SW480 (cell line): ENCODE results near the gene ERC2.
"Not testable (repeated sequence)": the region's sequence is repeated elsewhere in the genome, so short reads cannot be mapped to it uniquely, and the experiment has no call there.

Experiments
- DNase-seq: peaks from one replicate; pipeline ENCODE4 v3.0.0-alpha.2; 2016; ENCODE audit warnings: low spot score

ERC2 gene

GRCh38 chr3:56309465-56309864 is 158.8 kb downstream of the ERC2 start:
- no peak for DNase-seq

GRCh38 chr3:56308471-56308870 is 159.8 kb downstream of the ERC2 start:
- DNase-seq = no peak

GRCh38 chr3:56304069-56304468 is 164.2 kb downstream of the ERC2 start:
- no peak for DNase-seq

- DNase-seq = peak; percentile 22
These were observed 164.8 kb downstream of the ERC2 start for GRCh38 chr3:56303487-56303886.

GRCh38 chr3:56302417-56302816 is 165.8 kb downstream of the ERC2 start:
- peak; percentile 4 for DNase-seq

- DNase-seq = no peak
These were observed 170.9 kb downstream of the ERC2 start for GRCh38 chr3:56297281-56297840.

GRCh38 chr3:56296361-56296760 is 171.9 kb downstream of the ERC2 start:
- no peak for DNase-seq

- no peak for DNase-seq
These were observed 173.1 kb downstream of the ERC2 start for GRCh38 chr3:56295161-56295560.

- no peak for DNase-seq
These were observed 174.0 kb downstream of the ERC2 start for GRCh38 chr3:56294286-56294685.

GRCh38 chr3:56291953-56292352 is 176.3 kb downstream of the ERC2 start:
- DNase-seq = no peak

- no peak for DNase-seq
These were observed 177.0 kb downstream of the ERC2 start for GRCh38 chr3:56291244-56291680.

GRCh38 chr3:56290374-56290773 is 177.9 kb downstream of the ERC2 start:
- no peak for DNase-seq

- DNase-seq = no peak
These were observed 180.0 kb downstream of the ERC2 start for GRCh38 chr3:56288258-56288657.

GRCh38 chr3:56282341-56282740 is 185.9 kb downstream of the ERC2 start:
- DNase-seq = no peak

GRCh38 chr3:56277236-56277635 is 191.0 kb downstream of the ERC2 start:
- no peak for DNase-seq

- no peak for DNase-seq
These were observed 193.1 kb downstream of the ERC2 start for GRCh38 chr3:56275120-56275519.

- no peak for DNase-seq
These were observed 198.3 kb downstream of the ERC2 start for GRCh38 chr3:56269755-56270535.

- DNase-seq = no peak
These were observed 199.5 kb downstream of the ERC2 start for GRCh38 chr3:56268616-56269383.

- not testable (repeated sequence) for DNase-seq
These were observed 206.4 kb downstream of the ERC2 start for GRCh38 chr3:56261852-56262251.

- no peak for DNase-seq
These were observed 208.0 kb downstream of the ERC2 start for GRCh38 chr3:56260262-56260661.

- DNase-seq = no peak
These were observed 210.4 kb downstream of the ERC2 start for GRCh38 chr3:56257826-56258225.

GRCh38 chr3:56254835-56255234 is 213.4 kb downstream of the ERC2 start:
- DNase-seq = no peak
